NOMO-1 treated with dmso at 0.1 percent for 144 hours (cell line): ENCODE results near the gene NAA60.
"Not testable (repeated sequence)": the region's sequence is repeated elsewhere in the genome, so short reads cannot be mapped to it uniquely, and the experiment has no call there.

Source experiments
- DNase-seq: peaks from one replicate; lab custom pipeline; 2025; ENCODE audit not compliant: unreplicated experiment; lab: John Stamatoyannopoulos, UW

The NAA60 gene

GRCh38 chr16:3508736-3509135, 65.3 kb downstream of the NAA60 start:
- DNase-seq, result no peak

- DNase-seq, result no peak
Observed at GRCh38 chr16:3509470-3509928, 66.0 kb downstream of the NAA60 start.

- no peak for DNase-seq
Observed at GRCh38 chr16:3510416-3510815, 66.9 kb downstream of the NAA60 start.

- DNase-seq, result no peak
Observed at GRCh38 chr16:3511286-3512180, 68.1 kb downstream of the NAA60 start.

GRCh38 chr16:3513892-3514583, 70.6 kb downstream of the NAA60 start:
- no peak for DNase-seq

GRCh38 chr16:3514621-3515020, 71.1 kb downstream of the NAA60 start:
- no peak for DNase-seq

GRCh38 chr16:3515897-3516296, 72.4 kb downstream of the NAA60 start:
- no peak for DNase-seq

GRCh38 chr16:3518292-3518985, 75.0 kb downstream of the NAA60 start:
- no peak for DNase-seq

GRCh38 chr16:3518986-3519348, 75.5 kb downstream of the NAA60 start:
- no peak for DNase-seq

GRCh38 chr16:3519581-3519980, 76.1 kb downstream of the NAA60 start:
- no peak for DNase-seq

- no peak for DNase-seq
Observed at GRCh38 chr16:3520413-3520812, 76.9 kb downstream of the NAA60 start.

- DNase-seq, result no peak
Observed at GRCh38 chr16:3520841-3521240, 77.4 kb downstream of the NAA60 start.

GRCh38 chr16:3523281-3523680, 79.8 kb downstream of the NAA60 start:
- DNase-seq, result no peak

GRCh38 chr16:3525951-3526350, 82.5 kb downstream of the NAA60 start:
- no peak for DNase-seq

GRCh38 chr16:3527216-3527829, 83.8 kb downstream of the NAA60 start:
- not testable (repeated sequence) for DNase-seq

- no peak for DNase-seq
Observed at GRCh38 chr16:3528406-3528805, 84.9 kb downstream of the NAA60 start.

GRCh38 chr16:3529175-3529574, 85.7 kb downstream of the NAA60 start:
- DNase-seq, result no peak

GRCh38 chr16:3530371-3530914, 87.0 kb downstream of the NAA60 start:
- no peak for DNase-seq

GRCh38 chr16:3532741-3533140, 89.3 kb downstream of the NAA60 start:
- no peak for DNase-seq

GRCh38 chr16:3534126-3534525, 90.6 kb downstream of the NAA60 start:
- DNase-seq, result no peak

GRCh38 chr16:3536271-3536731, 92.8 kb downstream of the NAA60 start:
- DNase-seq, result no peak
